HEK293T (cell line): Measurements from ENCODE around the gene LCE1D.

Source experiments
- FOXM1 ChIP-seq: fragments of 450-650 bp; IDR thresholded peaks from 2 replicates; pipeline ENCODE4 v1.6.1; 2017; ENCODE audit warnings: mild to moderate bottlenecking, borderline replicate concordance
- SP1 ChIP-seq: fragments of 450-650 bp; IDR thresholded peaks from 2 replicates; pipeline ENCODE4 v1.6.1; 2017
- ZNF384 ChIP-seq: fragments of 450-650 bp; IDR thresholded peaks from 2 replicates; pipeline ENCODE4 v1.6.1; 2016
- TF ChIP-seq, protein P1 (sequence below): fragments of 450-650 bp; IDR thresholded peaks from 2 replicates; pipeline ENCODE4 v1.6.1; 2016

DNA sequence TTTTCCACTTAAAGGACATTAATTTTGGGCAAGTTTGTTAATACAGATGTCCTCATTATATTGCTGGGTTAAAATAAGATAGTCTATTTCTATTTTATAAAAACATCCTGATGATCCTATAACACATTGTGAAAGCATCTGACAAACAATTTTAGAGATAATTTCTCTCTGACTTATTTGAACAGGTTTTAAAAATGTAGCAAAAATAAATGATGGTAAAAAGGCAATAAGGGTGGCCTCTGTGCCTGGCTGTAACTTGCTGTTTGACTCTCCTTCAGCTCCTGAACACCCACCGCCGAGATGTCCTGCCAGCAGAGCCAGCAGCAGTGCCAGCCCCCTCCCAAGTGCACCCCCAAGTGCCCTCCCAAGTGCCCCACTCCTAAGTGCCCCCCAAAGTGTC, 30.7 kb downstream of the LCE1D start, which contains the start of gene LCE1A:
- TF ChIP-seq, protein P1, sequence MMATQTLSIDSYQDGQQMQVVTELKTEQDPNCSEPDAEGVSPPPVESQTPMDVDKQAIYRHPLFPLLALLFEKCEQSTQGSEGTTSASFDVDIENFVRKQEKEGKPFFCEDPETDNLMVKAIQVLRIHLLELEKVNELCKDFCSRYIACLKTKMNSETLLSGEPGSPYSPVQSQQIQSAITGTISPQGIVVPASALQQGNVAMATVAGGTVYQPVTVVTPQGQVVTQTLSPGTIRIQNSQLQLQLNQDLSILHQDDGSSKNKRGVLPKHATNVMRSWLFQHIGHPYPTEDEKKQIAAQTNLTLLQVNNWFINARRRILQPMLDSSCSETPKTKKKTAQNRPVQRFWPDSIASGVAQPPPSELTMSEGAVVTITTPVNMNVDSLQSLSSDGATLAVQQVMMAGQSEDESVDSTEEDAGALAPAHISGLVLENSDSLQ, result no peak
- TF ChIP-seq ZNF384, result no peak
- TF ChIP-seq SP1, result no peak
- no peak for TF ChIP-seq FOXM1
